HG03469 (cell line): ENCODE results near the gene ALDH9A1.

Experiments
- ATAC-seq: cut with Tn5 transposase; IDR thresholded peaks from one replicate; pipeline ENCODE4 v1.9.1; 2021; ENCODE audit warnings: mild to moderate bottlenecking, moderate library complexity, moderate number of reproducible peaks; ENCODE audit not compliant: unreplicated experiment

The ALDH9A1 gene

GRCh38 chr1:165628147-165628822 is 70.1 kb downstream of the ALDH9A1 start:
- no peak for ATAC-seq

GRCh38 chr1:165624441-165624840 is 73.9 kb downstream of the ALDH9A1 start:
- ATAC-seq: no peak

- ATAC-seq: no peak
These were observed 74.7 kb downstream of the ALDH9A1 start for GRCh38 chr1:165623624-165624023.

GRCh38 chr1:165619647-165620151 is 78.7 kb downstream of the ALDH9A1 start:
- no peak for ATAC-seq

- no peak for ATAC-seq
These were observed 81.3 kb downstream of the ALDH9A1 start for GRCh38 chr1:165616987-165617546.

- no peak for ATAC-seq
These were observed 82.2 kb downstream of the ALDH9A1 start for GRCh38 chr1:165616054-165616612.
